Measurements from ENCODE around the gene BCL10.
A peak's percentile ranks its signal among the peaks of the same experiment; 100 is the strongest.

Gene BCL10

GRCh38 chr1:85220756-85221201 lies 55.7 kb downstream of the BCL10 start:
- peak; percentile 66 for DNase-seq (ENCODE audit: low read depth)

- no peak for DNase-seq (ENCODE audit: low read depth)
Measured at GRCh38 chr1:85219853-85220610, 56.4 kb downstream of the BCL10 start.

DNA sequence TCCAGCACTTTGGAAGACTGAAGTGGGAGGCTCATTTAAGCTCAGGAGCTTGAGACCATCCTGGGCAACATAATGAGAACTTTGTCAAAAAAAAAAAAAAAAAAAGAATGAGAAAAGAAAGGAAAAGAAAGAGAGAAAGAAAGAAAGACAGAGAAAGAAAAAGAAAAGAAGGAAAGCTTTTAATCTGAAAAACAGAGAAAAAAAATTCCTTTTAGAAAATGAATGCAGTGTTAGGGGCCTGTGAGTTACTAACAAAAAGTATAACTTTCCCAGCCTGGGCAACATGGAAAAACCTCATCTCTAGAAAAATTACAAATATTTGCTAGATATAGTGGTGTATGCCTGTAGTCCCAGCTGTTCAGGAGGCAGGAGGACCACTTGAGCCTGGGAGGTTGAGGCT lies 59.7 kb downstream of the BCL10 start:
- DNase-seq (ENCODE audit: low read depth), result no peak

Data from fibroblast of gingiva (primary cell).